Neural cell (in vitro differentiated cells): ENCODE results near the gene PRKCA.

ENCODE experiments used
- CTCF ChIP-seq: fragments of 450-650 bp; IDR thresholded peaks from 2 replicates; pipeline ENCODE4 v1.5.1; 2014; ENCODE audit warnings: antibody characterized with exemption, mild to moderate bottlenecking, moderate library complexity; ENCODE audit not compliant: poor library complexity, severe bottlenecking
- EZH2 ChIP-seq: fragments of 200-600, 300-800 bp; shearing (Covaris generic), sonication (generic); IDR thresholded peaks from 2 replicates; pipeline ENCODE4 v1.6.1; 2014; ENCODE audit warnings: antibody characterized with exemption, low read length, borderline replicate concordance, mild to moderate bottlenecking; ENCODE audit not compliant: insufficient read depth, poor library complexity, severe bottlenecking
- POLR2AphosphoS5 ChIP-seq: IDR thresholded peaks from 2 replicates; pipeline ENCODE4 v1.6.1; 2012
- RAD21 ChIP-seq: fragments of 450-650 bp; conservative IDR thresholded peaks from 2 replicates; pipeline ENCODE4 v1.6.1; 2014; ENCODE audit warnings: antibody characterized with exemption, mild to moderate bottlenecking, moderate library complexity
- REST ChIP-seq: IDR thresholded peaks from 2 replicates; pipeline ENCODE4 v1.6.1; 2012; ENCODE audit warnings: borderline replicate concordance
- TAF1 ChIP-seq: IDR thresholded peaks from 2 replicates; pipeline ENCODE4 v1.6.1; 2012; ENCODE audit warnings: low read depth

GRCh38 chr17:66491213-66491612 lies 188.8 kb downstream of the PRKCA start:
- no peak for TF ChIP-seq CTCF
- TF ChIP-seq EZH2: no peak
- TF ChIP-seq REST: no peak
- TF ChIP-seq RAD21: no peak
- TF ChIP-seq TAF1: no peak
- no peak for TF ChIP-seq POLR2AphosphoS5
